Brain microvascular endothelial cell (primary cell): ENCODE measurements around the gene MPLKIP.
A peak's percentile ranks its signal among the peaks of the same experiment; 100 is the strongest.
"Not testable (repeated sequence)": the region's sequence is repeated elsewhere in the genome, so short reads cannot be mapped to it uniquely, and the experiment has no call there.

Experiments used
- DNase-seq: peaks from one replicate; pipeline ENCODE4 v3.0.0-alpha.2; 2020
- H3K27ac ChIP-seq: fragments of 250-450 bp; sonication (Bioruptor Pico); 2 replicates; pipeline ENCODE4 v1.5.1; 2020; ENCODE audit warnings: mild to moderate bottlenecking, moderate library complexity
- H3K27me3 ChIP-seq: fragments of 250-450 bp; sonication (Bioruptor Pico); replicated peaks from 2 replicates; pipeline ENCODE4 v1.5.1; 2020; ENCODE audit warnings: mild to moderate bottlenecking
- H3K36me3 ChIP-seq: fragments of 250-450 bp; sonication (Bioruptor Pico); replicated peaks from 2 replicates; pipeline ENCODE4 v1.5.1; 2020; ENCODE audit warnings: mild to moderate bottlenecking
- H3K4me3 ChIP-seq: 2 replicates; pipeline ENCODE4 v1.5.1; 2011; ENCODE audit warnings: low read depth, mild to moderate bottlenecking, control low read depth, low read length, moderate library complexity
- in situ Hi-C: cut with HindIII; loops from 2 replicates; pipeline ENCODE4 v1.10.0; 2017; ENCODE audit warnings: low sequenced_read_pairs, low pct_ligation_motif_present
- TF ChIP-seq, protein P1 (sequence below): IDR thresholded peaks from 2 replicates; pipeline ENCODE4 v1.5.1; 2011; ENCODE audit warnings: low read depth, mild to moderate bottlenecking, moderate library complexity, low read length, control low read depth, inconsistent platforms; ENCODE audit errors: missing control alignments

The MPLKIP gene

DNA sequence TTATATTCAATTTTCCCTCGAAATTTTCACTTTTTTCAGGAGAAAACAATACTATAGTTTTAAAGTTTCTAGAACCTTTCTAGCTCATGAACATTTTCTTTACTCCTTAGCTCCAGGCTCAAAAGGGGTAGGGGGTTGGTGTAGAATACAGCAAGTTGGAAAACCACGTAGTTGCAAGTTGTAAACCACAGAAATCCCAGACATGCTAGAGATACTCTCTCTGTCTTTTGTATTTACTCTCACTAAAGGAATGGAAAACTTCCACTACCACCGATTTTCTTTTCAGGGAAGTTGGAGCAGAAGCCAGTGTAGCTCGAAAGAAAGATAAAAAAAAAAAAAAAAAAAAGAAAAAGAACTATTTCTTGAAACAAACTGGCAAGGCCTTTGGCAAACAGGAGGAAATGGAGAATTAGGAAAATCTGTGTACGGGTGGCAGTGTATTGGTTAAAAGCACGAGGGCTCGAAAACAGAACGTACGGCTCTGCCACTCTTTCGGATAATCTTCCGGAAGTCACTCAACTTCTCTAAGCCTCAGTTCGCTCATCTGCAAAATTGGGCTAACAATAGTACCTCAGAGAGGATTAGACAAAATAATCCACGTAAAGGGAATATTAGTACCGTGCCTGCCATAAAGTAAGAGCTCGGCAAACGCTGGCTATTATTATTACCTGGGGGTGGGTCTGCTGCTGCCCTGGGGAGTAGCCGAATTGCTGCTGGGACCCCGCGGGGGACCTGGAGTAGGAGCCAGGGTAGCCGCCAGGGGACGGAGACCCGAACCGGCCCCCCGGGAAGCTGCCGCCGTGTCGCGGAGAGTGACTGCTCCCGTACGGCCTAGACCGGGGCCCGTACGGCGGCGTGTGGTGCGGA, 628 bp downstream of the MPLKIP start:
- Histone ChIP-seq H3K36me3 (no peaks in the 10 kb centered on the region), H3K27ac (peak overlapping the region; percentile 91), H3K27me3 (no peaks in the 10 kb centered on the region), H3K4me3 (peak overlapping the region; percentile 92)
- DNase-seq: peak; percentile 6
- TF ChIP-seq, protein P1, sequence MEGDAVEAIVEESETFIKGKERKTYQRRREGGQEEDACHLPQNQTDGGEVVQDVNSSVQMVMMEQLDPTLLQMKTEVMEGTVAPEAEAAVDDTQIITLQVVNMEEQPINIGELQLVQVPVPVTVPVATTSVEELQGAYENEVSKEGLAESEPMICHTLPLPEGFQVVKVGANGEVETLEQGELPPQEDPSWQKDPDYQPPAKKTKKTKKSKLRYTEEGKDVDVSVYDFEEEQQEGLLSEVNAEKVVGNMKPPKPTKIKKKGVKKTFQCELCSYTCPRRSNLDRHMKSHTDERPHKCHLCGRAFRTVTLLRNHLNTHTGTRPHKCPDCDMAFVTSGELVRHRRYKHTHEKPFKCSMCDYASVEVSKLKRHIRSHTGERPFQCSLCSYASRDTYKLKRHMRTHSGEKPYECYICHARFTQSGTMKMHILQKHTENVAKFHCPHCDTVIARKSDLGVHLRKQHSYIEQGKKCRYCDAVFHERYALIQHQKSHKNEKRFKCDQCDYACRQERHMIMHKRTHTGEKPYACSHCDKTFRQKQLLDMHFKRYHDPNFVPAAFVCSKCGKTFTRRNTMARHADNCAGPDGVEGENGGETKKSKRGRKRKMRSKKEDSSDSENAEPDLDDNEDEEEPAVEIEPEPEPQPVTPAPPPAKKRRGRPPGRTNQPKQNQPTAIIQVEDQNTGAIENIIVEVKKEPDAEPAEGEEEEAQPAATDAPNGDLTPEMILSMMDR: no peak
- in situ Hi-C loops: no loop called here

DNA sequence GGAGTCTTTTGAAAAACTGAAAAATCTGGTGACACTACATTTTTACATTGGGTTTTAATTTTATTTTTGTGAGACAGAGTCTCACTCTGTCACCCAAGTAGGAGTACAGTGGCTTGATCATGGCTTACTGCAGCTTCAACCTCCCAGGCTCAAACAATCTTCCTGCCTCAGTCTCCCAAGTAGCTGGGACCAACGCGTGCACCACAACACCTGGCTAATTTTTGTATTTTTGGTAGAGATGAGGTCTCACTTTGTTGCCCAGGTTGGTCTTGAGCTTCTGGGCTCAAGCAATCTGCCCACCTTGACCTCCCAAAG, 11.5 kb downstream of the MPLKIP start:
- DNase-seq: no peak
- no peak overlapping the region for H3K27ac ChIP-seq
- no peaks in the 10 kb centered on the region for H3K27me3 ChIP-seq
- TF ChIP-seq, protein P1: no peak
- in situ Hi-C loops: no loop called here
- no peak overlapping the region for H3K4me3 ChIP-seq
- no peaks in the 10 kb centered on the region for H3K36me3 ChIP-seq

DNA sequence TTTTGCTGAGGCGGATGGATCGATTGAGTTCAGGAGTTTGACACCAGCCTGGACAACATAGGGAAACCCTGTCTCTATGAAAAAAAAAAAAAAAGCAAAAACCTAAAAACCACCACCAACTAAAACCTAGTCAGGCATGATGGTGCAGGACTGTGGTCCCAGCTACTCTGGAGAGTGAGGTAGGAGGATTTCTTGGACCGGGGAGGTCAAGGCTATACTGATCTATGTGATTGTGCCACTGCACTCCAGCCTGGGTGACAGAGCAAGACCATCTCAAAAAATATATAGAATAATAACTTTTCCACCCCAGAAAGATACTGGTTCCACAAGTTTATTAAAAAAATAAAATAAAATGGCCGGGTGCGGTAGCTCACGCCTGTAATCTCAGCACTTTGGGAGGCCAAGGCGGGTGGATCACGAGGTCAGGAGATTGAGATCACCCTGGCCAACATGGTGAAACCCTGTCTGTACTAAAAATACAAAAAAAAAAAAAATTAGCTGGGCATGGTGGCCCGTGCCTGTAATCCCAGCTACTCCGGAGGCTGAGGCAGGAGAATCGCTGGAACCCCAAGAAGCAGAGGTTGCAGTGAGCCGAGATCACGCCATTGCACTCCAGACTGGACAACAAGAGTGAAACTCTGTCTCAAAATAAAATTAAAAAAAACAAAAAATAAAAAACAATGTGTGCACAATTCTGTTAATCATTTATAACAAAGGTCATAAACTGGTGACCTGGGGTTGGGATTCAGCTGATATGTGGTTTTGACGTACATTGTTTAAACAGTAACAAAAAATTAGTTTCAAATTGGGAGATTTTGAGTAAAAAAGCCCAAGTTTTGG, 12.1 kb downstream of the MPLKIP start:
- H3K27me3 ChIP-seq, DNase-seq, H3K4me3 ChIP-seq, in situ Hi-C loops, H3K27ac ChIP-seq, H3K36me3 ChIP-seq: not testable (repeated sequence)

DNA sequence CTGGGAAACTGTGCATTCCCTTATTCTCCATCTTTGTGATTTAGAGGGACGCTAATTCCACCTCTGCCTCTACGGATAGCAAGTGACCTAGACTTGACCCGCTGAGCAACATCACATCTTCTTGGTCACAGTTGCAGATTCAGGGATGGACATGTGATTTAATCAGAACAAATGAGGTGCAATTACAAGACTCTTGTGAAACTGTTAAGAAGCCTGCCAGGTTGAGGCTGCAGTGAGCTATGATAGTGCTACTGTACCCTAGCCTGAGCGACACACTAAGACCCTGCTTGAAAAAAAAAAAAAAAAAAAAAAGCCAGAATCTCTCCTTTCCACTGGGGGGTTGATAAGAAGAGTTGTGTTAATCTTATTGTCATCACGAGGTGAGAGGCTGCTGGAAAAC, 14.4 kb downstream of the MPLKIP start:
- in situ Hi-C loops: no loop called here
- no peaks in the 10 kb centered on the region for H3K36me3 ChIP-seq
- no peaks in the 10 kb centered on the region for H3K27me3 ChIP-seq
- TF ChIP-seq, protein P1: no peak
- H3K4me3 ChIP-seq: no peak overlapping the region
- H3K27ac ChIP-seq: no peak overlapping the region
- DNase-seq: no peak

DNA sequence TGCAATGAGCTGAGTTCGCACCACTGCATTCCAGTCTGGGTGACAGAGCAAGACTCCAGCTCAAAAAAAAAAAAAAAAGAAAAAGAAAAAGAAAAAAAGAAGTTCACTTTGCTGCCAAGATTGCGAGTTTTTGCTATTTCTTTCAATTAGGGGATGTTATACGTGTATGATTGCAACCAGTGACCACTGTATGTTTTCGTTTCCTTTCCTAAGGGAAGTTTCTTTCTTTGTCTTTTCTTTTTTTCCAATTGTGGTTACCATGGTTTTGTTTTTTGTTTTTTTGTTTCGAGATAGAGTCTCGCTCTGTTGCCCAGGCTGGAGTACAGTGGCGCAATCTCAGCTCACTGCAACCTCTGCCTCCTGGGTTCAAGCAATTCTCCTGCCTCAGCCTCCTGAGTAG, 16.2 kb downstream of the MPLKIP start:
- DNase-seq, H3K4me3 ChIP-seq, H3K27me3 ChIP-seq, H3K36me3 ChIP-seq, in situ Hi-C loops, H3K27ac ChIP-seq: not testable (repeated sequence)

DNA sequence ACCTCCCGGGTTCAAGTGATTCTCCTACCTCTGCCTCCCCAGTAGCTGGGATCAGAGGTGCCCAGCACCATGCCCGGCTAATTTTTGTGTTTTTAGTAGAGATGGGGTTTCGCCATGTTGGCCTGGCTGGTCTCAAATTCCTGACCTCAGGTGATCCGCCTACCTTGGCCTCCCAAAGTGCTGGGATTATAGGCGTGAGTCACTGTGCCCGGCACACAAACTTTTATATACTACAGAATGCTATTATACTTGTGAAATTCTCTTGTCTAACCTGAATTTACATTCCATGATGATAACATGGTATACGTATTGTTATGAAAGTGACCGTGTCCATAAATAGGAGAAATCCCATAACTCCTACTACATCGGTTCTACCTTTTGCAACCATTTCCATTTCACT, 17.2 kb downstream of the MPLKIP start:
- H3K27ac ChIP-seq, H3K27me3 ChIP-seq, H3K4me3 ChIP-seq, DNase-seq, H3K36me3 ChIP-seq, in situ Hi-C loops: not testable (repeated sequence)

DNA sequence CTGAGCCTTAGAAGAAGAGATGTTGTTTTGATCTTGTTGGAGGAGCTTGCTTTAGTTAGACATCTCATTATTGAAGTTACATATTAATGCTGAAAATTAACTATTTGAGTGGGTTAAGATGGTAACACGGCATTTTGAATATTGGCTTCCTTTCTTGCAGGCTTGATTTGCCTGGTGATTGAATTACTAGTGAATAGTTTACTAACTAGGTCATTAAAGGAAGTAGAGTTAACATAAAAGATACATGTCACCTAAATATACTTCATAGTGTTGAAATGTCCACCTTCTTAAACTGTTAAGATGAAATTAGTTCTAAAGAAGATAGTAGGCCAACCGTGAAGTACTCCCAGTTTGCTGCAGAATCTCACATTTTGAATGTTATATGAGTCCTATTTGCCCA, 18.5 kb downstream of the MPLKIP start:
- TF ChIP-seq, protein P1: no peak
- H3K4me3 ChIP-seq: no peak overlapping the region
- no peaks in the 10 kb centered on the region for H3K27me3 ChIP-seq
- H3K27ac ChIP-seq: no peak overlapping the region
- DNase-seq: no peak
- H3K36me3 ChIP-seq: no peaks in the 10 kb centered on the region
- in situ Hi-C loops: no loop called here
